ENCODE data around the gene ALX1. TPM values are rescaled to one million over a fixed set of nuclear protein-coding genes. Genes with fewer than 3 reads are reported as not detected.

The ALX1 gene
- total and polyA plus RNA-seq, 9 of the 15 experiments (the other 6 are each of a cell fraction or from before 2014, with no cell fraction given): 0.09 to 0.31 (median 0.11) TPM; not detected in 2

DNA sequence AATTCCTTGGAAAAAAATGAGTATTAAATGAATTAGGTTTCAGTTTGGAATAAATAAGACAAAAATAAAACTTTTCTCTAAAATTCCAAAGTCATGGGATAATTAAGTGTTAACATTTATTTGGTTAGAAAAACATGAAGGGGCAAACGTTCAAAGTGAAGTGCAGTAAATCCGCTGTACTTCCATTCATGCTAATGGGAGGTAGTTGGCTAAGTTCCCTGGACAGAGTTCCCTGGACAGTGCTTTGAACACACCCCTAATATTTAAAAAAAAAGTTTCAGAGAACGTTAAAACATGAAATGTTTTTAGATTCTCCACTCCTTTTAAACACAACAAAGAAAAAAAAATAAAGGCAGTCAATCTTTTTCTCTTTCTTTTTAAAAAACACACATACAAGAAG lies 16.3 kb downstream of the ALX1 start:
- H3K27ac ChIP-seq (ENCODE audit: extremely low read depth, low read depth, low read length): no peak overlapping the region
- CTCF ChIA-PET (ENCODE audit: low intra/inter-chr PET ratio): no interaction called here
- H3K9me3 ChIP-seq (replicated peaks; ENCODE audit: control insufficient read depth, insufficient read depth, low read depth, low read length): no peaks in the 10 kb centered on the region
- H3K9ac ChIP-seq (ENCODE audit: insufficient read depth in 1 of 2, low read depth in 2 of 2, low read length in 2 of 2): no peak overlapping the region
- intact Hi-C loops (cut with micrococcal nuclease) (no loop called here), in situ Hi-C loops (cut with MboI) (no loop called here)
- WGBS (ENCODE audit: insufficient coverage, low coverage, missing lambda C conversion rate): 0% methylated on average over 3 of the region's 3 CpGs
- no peaks in the 10 kb centered on the region for H3K79me2 ChIP-seq (ENCODE audit: control insufficient read depth, insufficient read depth, low read length)
- no peak overlapping the region for H3K4me3 ChIP-seq
- no peaks in the 10 kb centered on the region for H3K27me3 ChIP-seq (ENCODE audit: control insufficient read depth in 2 of 2, insufficient read depth in 2 of 2, low read length in 2 of 2)
- H4K20me1 ChIP-seq (replicated peaks; ENCODE audit: control insufficient read depth, insufficient read depth, low read length): no peaks in the 10 kb centered on the region
- H3K4me2 ChIP-seq (ENCODE audit: insufficient read depth, low read length): no peak overlapping the region
- no peak overlapping the region for H2AFZ ChIP-seq (ENCODE audit: low read depth, low read length)
- H3K36me3 ChIP-seq (ENCODE audit: control insufficient read depth, insufficient read depth, low read length): no peaks in the 10 kb centered on the region
- FAIRE-seq (no peak), DNase-seq (ENCODE audit: extremely low read depth in 1 of 4, low spot score in 3 of 4) (no peak), ATAC-seq (no peak)
- BruUV-seq (replicated peaks): no TSS peak
- TF ChIP-seq ZNF232 (CRISPR knock-in tag; IDR thresholded peaks at IDR 0.05) (no peak), NRF1 (conservative IDR thresholded peaks at IDR 0.05 in 1 of 2, IDR thresholded peaks at IDR 0.05 in 1 of 2) (no peak), ZFX (CRISPR knock-in tag; IDR thresholded peaks at IDR 0.05) (no peak), BHLHE40 (IDR thresholded peaks at IDR 0.05; ENCODE audit: low read length) (no peak), GATAD2A (IDR thresholded peaks at IDR 0.05) (no peak), ZNF668 (CRISPR knock-in tag; IDR thresholded peaks at IDR 0.05) (no peak), GTF2A2 (tag; IDR thresholded peaks at IDR 0.05) (no peak), HNRNPLL (IDR thresholded peaks at IDR 0.05; ENCODE audit: low read depth, low read length, poor library complexity, severe bottlenecking) (no peak)
- TF ChIP-seq, protein P1, sequence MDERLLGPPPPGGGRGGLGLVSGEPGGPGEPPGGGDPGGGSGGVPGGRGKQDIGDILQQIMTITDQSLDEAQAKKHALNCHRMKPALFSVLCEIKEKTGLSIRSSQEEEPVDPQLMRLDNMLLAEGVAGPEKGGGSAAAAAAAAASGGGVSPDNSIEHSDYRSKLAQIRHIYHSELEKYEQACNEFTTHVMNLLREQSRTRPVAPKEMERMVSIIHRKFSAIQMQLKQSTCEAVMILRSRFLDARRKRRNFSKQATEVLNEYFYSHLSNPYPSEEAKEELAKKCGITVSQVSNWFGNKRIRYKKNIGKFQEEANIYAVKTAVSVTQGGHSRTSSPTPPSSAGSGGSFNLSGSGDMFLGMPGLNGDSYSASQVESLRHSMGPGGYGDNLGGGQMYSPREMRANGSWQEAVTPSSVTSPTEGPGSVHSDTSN (CRISPR knock-in tag; IDR thresholded peaks at IDR 0.05; ENCODE audit: low read depth): no peak
- TF ChIP-seq, protein P1 (tag; conservative IDR thresholded peaks at IDR 0.05; ENCODE audit: low read depth): no peak
- TF ChIP-seq, protein P2, sequence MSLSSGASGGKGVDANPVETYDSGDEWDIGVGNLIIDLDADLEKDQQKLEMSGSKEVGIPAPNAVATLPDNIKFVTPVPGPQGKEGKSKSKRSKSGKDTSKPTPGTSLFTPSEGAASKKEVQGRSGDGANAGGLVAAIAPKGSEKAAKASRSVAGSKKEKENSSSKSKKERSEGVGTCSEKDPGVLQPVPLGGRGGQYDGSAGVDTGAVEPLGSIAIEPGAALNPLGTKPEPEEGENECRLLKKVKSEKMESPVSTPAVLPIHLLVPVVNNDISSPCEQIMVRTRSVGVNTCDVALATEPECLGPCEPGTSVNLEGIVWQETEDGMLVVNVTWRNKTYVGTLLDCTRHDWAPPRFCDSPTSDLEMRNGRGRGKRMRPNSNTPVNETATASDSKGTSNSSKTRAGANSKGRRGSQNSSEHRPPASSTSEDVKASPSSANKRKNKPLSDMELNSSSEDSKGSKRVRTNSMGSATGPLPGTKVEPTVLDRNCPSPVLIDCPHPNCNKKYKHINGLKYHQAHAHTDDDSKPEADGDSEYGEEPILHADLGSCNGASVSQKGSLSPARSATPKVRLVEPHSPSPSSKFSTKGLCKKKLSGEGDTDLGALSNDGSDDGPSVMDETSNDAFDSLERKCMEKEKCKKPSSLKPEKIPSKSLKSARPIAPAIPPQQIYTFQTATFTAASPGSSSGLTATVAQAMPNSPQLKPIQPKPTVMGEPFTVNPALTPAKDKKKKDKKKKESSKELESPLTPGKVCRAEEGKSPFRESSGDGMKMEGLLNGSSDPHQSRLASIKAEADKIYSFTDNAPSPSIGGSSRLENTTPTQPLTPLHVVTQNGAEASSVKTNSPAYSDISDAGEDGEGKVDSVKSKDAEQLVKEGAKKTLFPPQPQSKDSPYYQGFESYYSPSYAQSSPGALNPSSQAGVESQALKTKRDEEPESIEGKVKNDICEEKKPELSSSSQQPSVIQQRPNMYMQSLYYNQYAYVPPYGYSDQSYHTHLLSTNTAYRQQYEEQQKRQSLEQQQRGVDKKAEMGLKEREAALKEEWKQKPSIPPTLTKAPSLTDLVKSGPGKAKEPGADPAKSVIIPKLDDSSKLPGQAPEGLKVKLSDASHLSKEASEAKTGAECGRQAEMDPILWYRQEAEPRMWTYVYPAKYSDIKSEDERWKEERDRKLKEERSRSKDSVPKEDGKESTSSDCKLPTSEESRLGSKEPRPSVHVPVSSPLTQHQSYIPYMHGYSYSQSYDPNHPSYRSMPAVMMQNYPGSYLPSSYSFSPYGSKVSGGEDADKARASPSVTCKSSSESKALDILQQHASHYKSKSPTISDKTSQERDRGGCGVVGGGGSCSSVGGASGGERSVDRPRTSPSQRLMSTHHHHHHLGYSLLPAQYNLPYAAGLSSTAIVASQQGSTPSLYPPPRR (CRISPR knock-in tag; IDR thresholded peaks at IDR 0.05; ENCODE audit: borderline replicate concordance): no peak
- TF ChIP-seq, protein P3, sequence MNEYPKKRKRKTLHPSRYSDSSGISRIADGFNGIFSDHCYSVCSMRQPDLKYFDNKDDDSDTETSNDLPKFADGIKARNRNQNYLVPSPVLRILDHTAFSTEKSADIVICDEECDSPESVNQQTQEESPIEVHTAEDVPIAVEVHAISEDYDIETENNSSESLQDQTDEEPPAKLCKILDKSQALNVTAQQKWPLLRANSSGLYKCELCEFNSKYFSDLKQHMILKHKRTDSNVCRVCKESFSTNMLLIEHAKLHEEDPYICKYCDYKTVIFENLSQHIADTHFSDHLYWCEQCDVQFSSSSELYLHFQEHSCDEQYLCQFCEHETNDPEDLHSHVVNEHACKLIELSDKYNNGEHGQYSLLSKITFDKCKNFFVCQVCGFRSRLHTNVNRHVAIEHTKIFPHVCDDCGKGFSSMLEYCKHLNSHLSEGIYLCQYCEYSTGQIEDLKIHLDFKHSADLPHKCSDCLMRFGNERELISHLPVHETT (CRISPR knock-in tag; conservative IDR thresholded peaks at IDR 0.05 in 1 of 2, IDR thresholded peaks at IDR 0.05 in 1 of 2): no peak
- TF ChIP-seq, protein P4, sequence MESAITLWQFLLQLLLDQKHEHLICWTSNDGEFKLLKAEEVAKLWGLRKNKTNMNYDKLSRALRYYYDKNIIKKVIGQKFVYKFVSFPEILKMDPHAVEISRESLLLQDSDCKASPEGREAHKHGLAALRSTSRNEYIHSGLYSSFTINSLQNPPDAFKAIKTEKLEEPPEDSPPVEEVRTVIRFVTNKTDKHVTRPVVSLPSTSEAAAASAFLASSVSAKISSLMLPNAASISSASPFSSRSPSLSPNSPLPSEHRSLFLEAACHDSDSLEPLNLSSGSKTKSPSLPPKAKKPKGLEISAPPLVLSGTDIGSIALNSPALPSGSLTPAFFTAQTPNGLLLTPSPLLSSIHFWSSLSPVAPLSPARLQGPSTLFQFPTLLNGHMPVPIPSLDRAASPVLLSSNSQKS (CRISPR knock-in tag; IDR thresholded peaks at IDR 0.05): no peak
- no peaks in the 10 kb centered on the region for H3K4me1 ChIP-seq (replicated peaks in 1 of 2; ENCODE audit: control insufficient read depth in 2 of 2, insufficient read depth in 2 of 2, low read length in 2 of 2)
- POLR2A ChIA-PET: no interaction called here
- no peaks in the 10 kb centered on the region for H3K9me1 ChIP-seq (ENCODE audit: control insufficient read depth, insufficient read depth, low read length)
